HFF-Myc (cell line): ENCODE data around the gene GNB1L.

Source experiments
- DNase-seq: peaks from one replicate; pipeline ENCODE4 v3.0.0-alpha.2; 2011; ENCODE audit warnings: low read depth; ENCODE audit errors: extremely low read depth
- H3K4me3 ChIP-seq: replicated peaks from 2 replicates; pipeline ENCODE4 v1.5.1; 2011; ENCODE audit warnings: low read depth, mild to moderate bottlenecking, control low read depth, low read length
- CTCF ChIP-seq: IDR thresholded peaks from 2 replicates; pipeline ENCODE4 v1.5.1; 2012; ENCODE audit warnings: mild to moderate bottlenecking, low read depth, low read length, control low read depth; ENCODE audit errors: missing control alignments

GNB1L gene

GRCh38 chr22:19819911-19820879, 34.5 kb downstream of the GNB1L start:
- no peak for TF ChIP-seq CTCF
- DNase-seq: no peak
- H3K4me3 ChIP-seq: no peak overlapping the region

- no peak for TF ChIP-seq CTCF
- DNase-seq: no peak
- H3K4me3 ChIP-seq: no peak overlapping the region
Measured at GRCh38 chr22:19819208-19819910, 35.3 kb downstream of the GNB1L start.

- DNase-seq: no peak
- H3K4me3 ChIP-seq: no peak overlapping the region
- TF ChIP-seq CTCF: no peak
Measured at GRCh38 chr22:19818324-19819207, 36.1 kb downstream of the GNB1L start.

GRCh38 chr22:19816372-19817119, 38.1 kb downstream of the GNB1L start:
- DNase-seq: no peak
- H3K4me3 ChIP-seq: no peak overlapping the region
- TF ChIP-seq CTCF: no peak

GRCh38 chr22:19815823-19816290, 38.8 kb downstream of the GNB1L start:
- H3K4me3 ChIP-seq: no peak overlapping the region
- no peak for TF ChIP-seq CTCF
- DNase-seq: no peak
